ENCODE results near the gene SUSD1.

DNA sequence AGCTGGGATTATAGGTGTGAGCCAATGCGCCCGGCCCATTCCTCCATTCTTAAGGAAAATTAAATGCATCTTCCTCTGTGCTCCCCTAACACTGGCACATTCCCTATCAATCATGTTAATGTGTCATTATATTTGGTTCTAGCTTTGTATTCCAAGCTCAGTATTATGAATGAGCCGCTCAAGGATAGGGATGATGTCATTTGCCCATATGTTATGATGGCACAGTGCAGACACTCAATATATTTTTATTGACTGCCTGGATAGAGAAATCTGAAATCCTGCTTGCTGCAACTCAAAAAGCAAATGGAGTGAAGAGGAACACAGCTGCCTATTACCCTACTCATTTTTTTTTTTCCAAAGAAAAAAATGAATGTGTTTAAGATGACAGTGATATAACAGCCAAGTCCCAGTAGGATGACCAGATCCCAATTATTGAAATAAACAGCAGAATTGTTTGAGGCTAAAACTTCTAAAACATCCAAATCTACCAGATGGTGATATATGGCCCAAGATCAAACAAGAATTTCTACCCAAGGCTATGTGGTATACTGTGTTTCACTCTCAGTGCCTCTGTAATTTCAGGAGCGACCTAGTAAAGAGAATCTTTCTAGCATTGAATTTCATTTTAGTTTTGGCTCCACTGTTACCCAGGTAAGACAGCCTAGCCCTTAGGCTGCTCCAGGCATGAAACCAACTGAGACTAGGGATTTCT is 16.3 kb downstream of the SUSD1 start:
- no peak for TF ChIP-seq CTCF (conservative IDR thresholded peaks at IDR 0.05; ENCODE audit: low read depth, low read length)
- TF ChIP-seq EZH2 (IDR thresholded peaks at IDR 0.05; ENCODE audit: low read length, unreplicated experiment), result no peak

Measured in PC-3 (cell line).